HEK293 (cell line): ENCODE results near the gene RRP7A.

Experiments used
- CTCF ChIA-PET: fragments of 350-600 bp; formaldehyde crosslinking; extraction: SDS; loops from one replicate; lab custom pipeline; 2021; ENCODE audit warnings: antibody characterized with exemption; lab: Yijun Ruan, JAX
- POLR2A ChIA-PET: fragments of 300-600 bp; formaldehyde crosslinking; extraction: SDS; loops from one replicate; lab custom pipeline; 2020; ENCODE audit warnings: antibody characterized with exemption, inconsistent platforms; lab: Yijun Ruan, JAX
- H3K27ac ChIP-seq: fragments of 200-500 bp; sonication (Bioruptor generic); 2 replicates; pipeline ENCODE4 v1.5.1; 2014; ENCODE audit warnings: low read depth, low read length, control low read depth, inconsistent platforms; ENCODE audit errors: extremely low read depth
- H3K36me3 ChIP-seq, 2 experiments: fragments of 200-500 bp in 1 of 2; sonication (Bioruptor generic) in 1 of 2; 1 replicate in 1 of 2; 2 replicates in 1 of 2; pipeline ENCODE4 v1.5.1; 2014 to 2017; ENCODE audit warnings: inconsistent platforms in 2 of 2, low read length in 2 of 2; ENCODE audit not compliant: control insufficient read depth in 2 of 2, insufficient read depth in 1 of 2
- H3K4me1 ChIP-seq: fragments of 200-500 bp; sonication (Bioruptor generic); 2 replicates; pipeline ENCODE4 v1.5.1; 2014; ENCODE audit warnings: mild to moderate bottlenecking, low read length, inconsistent platforms; ENCODE audit not compliant: control insufficient read depth, insufficient read depth
- H3K4me3 ChIP-seq: 2 replicates; pipeline ENCODE4 v1.5.1; 2011; ENCODE audit warnings: low read depth, mild to moderate bottlenecking, control low read depth, low read length, moderate library complexity
- H3K9me3 ChIP-seq: fragments of 200-500 bp; sonication (Bioruptor generic); 2 replicates; pipeline ENCODE4 v1.5.1; 2014; ENCODE audit warnings: low read depth, low read length, inconsistent platforms; ENCODE audit not compliant: control insufficient read depth, insufficient read depth
- BCL6B ChIP-seq: fragments of 450-650 bp; formaldehyde crosslinking; IDR thresholded peaks from 2 replicates; pipeline ENCODE4 v1.5.1; 2017; ENCODE audit warnings: missing biosample characterization, missing genetic modification characterization
- GLIS1 ChIP-seq: fragments of 450-650 bp; formaldehyde crosslinking; IDR thresholded peaks from 2 replicates; pipeline ENCODE4 v1.5.1; 2016; ENCODE audit warnings: missing biosample characterization, missing genetic modification characterization
- HIC1 ChIP-seq: fragments of 450-650 bp; formaldehyde crosslinking; IDR thresholded peaks from 2 replicates; pipeline ENCODE4 v1.5.1; 2016; ENCODE audit warnings: missing biosample characterization, missing genetic modification characterization
- KLF16 ChIP-seq: fragments of 450-650 bp; formaldehyde crosslinking; IDR thresholded peaks from 2 replicates; pipeline ENCODE4 v1.5.1; 2017; ENCODE audit warnings: missing biosample characterization, missing genetic modification characterization
- KLF7 ChIP-seq: fragments of 450-650 bp; formaldehyde crosslinking; IDR thresholded peaks from 2 replicates; pipeline ENCODE4 v1.5.1; 2016; ENCODE audit warnings: missing biosample characterization, missing genetic modification characterization, borderline replicate concordance
- KLF9 ChIP-seq: fragments of 450-650 bp; formaldehyde crosslinking; IDR thresholded peaks from 2 replicates; pipeline ENCODE4 v1.5.1; 2016; ENCODE audit warnings: missing biosample characterization, missing genetic modification characterization, low read depth
- PRDM1 ChIP-seq: fragments of 450-650 bp; formaldehyde crosslinking; IDR thresholded peaks from 2 replicates; pipeline ENCODE4; 2016; ENCODE audit warnings: missing biosample characterization, missing genetic modification characterization
- SP2 ChIP-seq: fragments of 450-650 bp; formaldehyde crosslinking; IDR thresholded peaks from 2 replicates; pipeline ENCODE4 v1.5.1; 2016; ENCODE audit warnings: missing biosample characterization, missing genetic modification characterization
- ZBTB48 ChIP-seq: fragments of 450-650 bp; formaldehyde crosslinking; IDR thresholded peaks from 2 replicates; pipeline ENCODE4 v1.5.1; 2016; ENCODE audit warnings: missing biosample characterization, missing genetic modification characterization
- ZBTB7A ChIP-seq: fragments of 450-650 bp; formaldehyde crosslinking; IDR thresholded peaks from 2 replicates; pipeline ENCODE4 v1.5.1; 2016; ENCODE audit warnings: low read depth, missing biosample characterization, missing genetic modification characterization
- ZBTB8A ChIP-seq: fragments of 450-650 bp; formaldehyde crosslinking; IDR thresholded peaks from 2 replicates; pipeline ENCODE4 v1.5.1; 2016; ENCODE audit warnings: missing biosample characterization, missing genetic modification characterization
- ZFP69B ChIP-seq: fragments of 450-650 bp; formaldehyde crosslinking; IDR thresholded peaks from 2 replicates; pipeline ENCODE4 v1.5.1; 2016; ENCODE audit warnings: missing biosample characterization, missing genetic modification characterization
- ZNF114 ChIP-seq: fragments of 450-650 bp; formaldehyde crosslinking; IDR thresholded peaks from 2 replicates; pipeline ENCODE4 v1.5.0; 2017; ENCODE audit warnings: missing biosample characterization, missing genetic modification characterization
- ZNF132 ChIP-seq: fragments of 450-650 bp; formaldehyde crosslinking; IDR thresholded peaks from 2 replicates; pipeline ENCODE4 v1.5.1; 2017; ENCODE audit warnings: missing biosample characterization, missing genetic modification characterization, borderline replicate concordance
- ZNF155 ChIP-seq: fragments of 450-650 bp; formaldehyde crosslinking; IDR thresholded peaks from 2 replicates; pipeline ENCODE4 v1.5.1; 2016; ENCODE audit warnings: missing biosample characterization, missing genetic modification characterization
- ZNF16 ChIP-seq: fragments of 450-650 bp; formaldehyde crosslinking; IDR thresholded peaks from 2 replicates; pipeline ENCODE4 v1.5.1; 2016; ENCODE audit warnings: low read depth, missing biosample characterization, missing genetic modification characterization
- ZNF174 ChIP-seq: fragments of 450-650 bp; formaldehyde crosslinking; IDR thresholded peaks from 2 replicates; pipeline ENCODE4 v1.5.0; 2017; ENCODE audit warnings: missing biosample characterization, mild to moderate bottlenecking, missing genetic modification characterization
- ZNF214 ChIP-seq: fragments of 450-650 bp; formaldehyde crosslinking; IDR thresholded peaks from 2 replicates; pipeline ENCODE4 v1.5.1; 2017; ENCODE audit warnings: missing biosample characterization, mild to moderate bottlenecking, missing genetic modification characterization, borderline replicate concordance
- ZNF223 ChIP-seq: fragments of 450-650 bp; formaldehyde crosslinking; IDR thresholded peaks from 2 replicates; pipeline ENCODE4 v1.5.1; 2016; ENCODE audit warnings: missing biosample characterization, missing genetic modification characterization
- ZNF24 ChIP-seq: fragments of 450-650 bp; formaldehyde crosslinking; IDR thresholded peaks from 2 replicates; pipeline ENCODE4 v1.5.1; 2016; ENCODE audit warnings: missing biosample characterization, missing genetic modification characterization
- ZNF341 ChIP-seq: fragments of 450-650 bp; formaldehyde crosslinking; IDR thresholded peaks from 2 replicates; pipeline ENCODE4; 2016; ENCODE audit warnings: low read depth, missing biosample characterization, missing genetic modification characterization
- ZNF391 ChIP-seq: fragments of 450-650 bp; formaldehyde crosslinking; IDR thresholded peaks from 2 replicates; pipeline ENCODE4 v1.5.1; 2016; ENCODE audit warnings: low read depth, missing biosample characterization, missing genetic modification characterization, borderline replicate concordance
- ZNF423 ChIP-seq: fragments of 450-650 bp; formaldehyde crosslinking; IDR thresholded peaks from 2 replicates; pipeline ENCODE4 v1.5.1; 2016; ENCODE audit warnings: missing biosample characterization, missing genetic modification characterization
- ZNF48 ChIP-seq: fragments of 450-650 bp; formaldehyde crosslinking; IDR thresholded peaks from 2 replicates; pipeline ENCODE4 v1.5.1; 2016; ENCODE audit warnings: missing biosample characterization, missing genetic modification characterization
- ZNF544 ChIP-seq: fragments of 450-650 bp; formaldehyde crosslinking; IDR thresholded peaks from 2 replicates; pipeline ENCODE4 v1.5.0; 2017; ENCODE audit warnings: missing biosample characterization, missing genetic modification characterization
- ZNF548 ChIP-seq: fragments of 450-650 bp; formaldehyde crosslinking; IDR thresholded peaks from 2 replicates; pipeline ENCODE4 v1.5.1; 2016; ENCODE audit warnings: missing biosample characterization, missing genetic modification characterization
- ZNF585B ChIP-seq: fragments of 450-650 bp; formaldehyde crosslinking; IDR thresholded peaks from 2 replicates; pipeline ENCODE4 v1.5.1; 2016; ENCODE audit warnings: missing biosample characterization, missing genetic modification characterization
- ZNF701 ChIP-seq: fragments of 450-650 bp; formaldehyde crosslinking; IDR thresholded peaks from 2 replicates; pipeline ENCODE4 v1.5.1; 2016; ENCODE audit warnings: missing biosample characterization, missing genetic modification characterization
- ZNF791 ChIP-seq: fragments of 450-650 bp; formaldehyde crosslinking; IDR thresholded peaks from 2 replicates; pipeline ENCODE4 v1.5.1; 2016; ENCODE audit warnings: missing biosample characterization, missing genetic modification characterization
- ZXDB ChIP-seq: fragments of 450-650 bp; formaldehyde crosslinking; IDR thresholded peaks from 2 replicates; pipeline ENCODE4 v1.5.1; 2016; ENCODE audit warnings: missing biosample characterization, missing genetic modification characterization
- TF ChIP-seq, protein P1 (sequence below): fragments of 450-650 bp; formaldehyde crosslinking; IDR thresholded peaks from 2 replicates; pipeline ENCODE4 v1.5.1; 2016; ENCODE audit warnings: missing biosample characterization, missing genetic modification characterization

The RRP7A gene

DNA sequence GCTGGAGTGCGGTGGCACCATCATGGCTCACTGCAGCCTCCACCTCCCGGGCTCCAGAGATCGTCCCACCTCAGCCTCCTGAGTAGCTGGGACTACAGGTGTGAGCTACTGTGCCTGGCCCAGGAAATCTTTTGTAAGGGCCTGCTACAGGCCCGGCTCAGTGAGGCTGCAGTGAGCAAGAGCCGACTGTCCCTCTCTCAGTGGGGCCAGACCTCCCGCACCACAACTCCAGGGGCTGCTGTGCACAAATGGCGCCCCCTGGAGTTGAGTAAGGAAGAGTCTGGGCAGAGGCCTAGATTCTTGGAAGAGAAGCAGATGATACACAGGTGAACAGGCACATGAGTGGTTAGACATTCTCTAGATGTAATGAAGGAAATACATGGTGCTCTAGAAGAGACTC, 41.2 kb upstream of the RRP7A start (continued):
- TF ChIP-seq, protein P1, sequence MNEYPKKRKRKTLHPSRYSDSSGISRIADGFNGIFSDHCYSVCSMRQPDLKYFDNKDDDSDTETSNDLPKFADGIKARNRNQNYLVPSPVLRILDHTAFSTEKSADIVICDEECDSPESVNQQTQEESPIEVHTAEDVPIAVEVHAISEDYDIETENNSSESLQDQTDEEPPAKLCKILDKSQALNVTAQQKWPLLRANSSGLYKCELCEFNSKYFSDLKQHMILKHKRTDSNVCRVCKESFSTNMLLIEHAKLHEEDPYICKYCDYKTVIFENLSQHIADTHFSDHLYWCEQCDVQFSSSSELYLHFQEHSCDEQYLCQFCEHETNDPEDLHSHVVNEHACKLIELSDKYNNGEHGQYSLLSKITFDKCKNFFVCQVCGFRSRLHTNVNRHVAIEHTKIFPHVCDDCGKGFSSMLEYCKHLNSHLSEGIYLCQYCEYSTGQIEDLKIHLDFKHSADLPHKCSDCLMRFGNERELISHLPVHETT (tag by site-specific recombination): no peak
- no peak for TF ChIP-seq ZNF585B (tag by site-specific recombination)
- no peak for TF ChIP-seq ZNF174 (tag by site-specific recombination)
- TF ChIP-seq ZNF16 (tag by site-specific recombination): no peak

DNA sequence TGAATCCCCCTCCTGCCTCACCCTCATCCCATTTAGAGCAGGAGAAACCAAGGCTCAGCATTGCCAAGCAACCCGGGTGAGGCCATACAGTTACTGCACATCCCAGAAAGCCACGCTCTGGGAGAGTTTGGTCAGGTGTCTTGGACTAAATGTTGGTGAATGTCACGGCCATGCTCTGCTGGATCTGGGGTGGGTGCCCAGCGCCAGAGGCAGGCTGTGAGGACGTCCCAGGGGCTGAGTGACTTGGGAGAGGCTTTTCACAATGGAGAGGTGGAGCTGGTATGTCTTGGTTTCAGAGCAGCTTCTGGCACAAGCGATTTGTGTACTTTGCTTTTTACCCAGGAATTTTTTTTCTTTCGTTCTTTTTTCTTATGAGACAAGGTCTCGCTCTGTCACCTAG, 40.8 kb upstream of the RRP7A start:
- H3K4me3 ChIP-seq: no peak overlapping the region
- no peaks in the 10 kb centered on the region for H3K9me3 ChIP-seq
- no peak for TF ChIP-seq PRDM1 (tag by site-specific recombination)
- TF ChIP-seq BCL6B: no peak
- no peak for TF ChIP-seq ZBTB7A (tag by site-specific recombination)
- no peak for TF ChIP-seq ZNF791 (tag by site-specific recombination)
- no peak for TF ChIP-seq ZNF701 (tag by site-specific recombination)
- no peak for TF ChIP-seq ZNF114 (tag by site-specific recombination)
- TF ChIP-seq KLF16 (tag by site-specific recombination): no peak
- TF ChIP-seq ZBTB48: no peak
- TF ChIP-seq HIC1 (tag by site-specific recombination): no peak
- no peak for TF ChIP-seq ZNF24 (tag by site-specific recombination)
- no peak for TF ChIP-seq ZNF341 (tag by site-specific recombination)
- TF ChIP-seq ZXDB: no peak
- no peak for TF ChIP-seq ZNF391 (tag by site-specific recombination)
- TF ChIP-seq ZNF544 (tag by site-specific recombination): no peak
- CTCF ChIA-PET: interaction anchor here (0.5 to 3.7 kb wide), 19 partner anchors 9 to 524 kb away, joined by 3 to 31 read pairs (median 5); no protein-coding TSS in a partner anchor
- POLR2A ChIA-PET: interaction anchor here (0.5 to 1.3 kb wide), 4 partner anchors 10 to 543 kb away, joined by 3 to 6 read pairs (median 4); no protein-coding TSS in a partner anchor
- no peak overlapping the region for H3K27ac ChIP-seq
- no peaks in the 10 kb centered on the region for H3K4me1 ChIP-seq
- no peaks in the 10 kb centered on the region; a peak in 1 of 3 replicates for H3K36me3 ChIP-seq

GRCh38 chr22:42553475-42554361, 34.1 kb upstream of the RRP7A start, which contains the start of gene SERHL2:
Gene SERHL2, plus strand, starts transcription at chr22:42553956. Its CDS starts 65 bp downstream, at chr22:42554021.
- ChIA-PET POLR2A (interaction anchor here (0.8 to 1.0 kb wide), 3 partner anchors 12 to 21 kb away, joined by 3 read pairs; no protein-coding TSS in a partner anchor), CTCF (interaction anchor here (0.6 to 1.3 kb wide), 3 partner anchors 9 to 183 kb away, joined by 3 to 4 read pairs (median 4); no protein-coding TSS in a partner anchor)
- H3K36me3 ChIP-seq: no peaks in the 10 kb centered on the region
- H3K4me1 ChIP-seq: no peaks in the 10 kb centered on the region; the same call in 1 of the 2 replicates
- H3K27ac ChIP-seq: peak within 1 kb of the TSS; percentile 34; the same call in 1 of the 2 replicates
- H3K4me3 ChIP-seq: peak within 1 kb of the TSS; percentile 45
- no peaks in the 10 kb centered on the region for H3K9me3 ChIP-seq
- no peak for TF ChIP-seq ZNF548 (tag by site-specific recombination)
- TF ChIP-seq ZNF132: no peak
- TF ChIP-seq ZNF48: no peak
- no peak for TF ChIP-seq ZNF155
- TF ChIP-seq ZNF223 (tag by site-specific recombination): no peak
- peak; percentile 35 for TF ChIP-seq ZFP69B (tag by site-specific recombination)
- TF ChIP-seq ZBTB8A: peak; percentile 64; the same call in 1 of the 2 replicates
- TF ChIP-seq ZNF214 (tag by site-specific recombination): no peak
- TF ChIP-seq KLF9: peak; percentile 82
- TF ChIP-seq SP2: peak; percentile 93
- no peak for TF ChIP-seq ZNF423
- peak; percentile 60 for TF ChIP-seq GLIS1 (tag by site-specific recombination)
- peak; percentile 53; the same call in 1 of the 2 replicates for TF ChIP-seq KLF7
